Measurements from ENCODE around the gene DCDC2B. TPM values are rescaled to one million over a fixed set of nuclear protein-coding genes. Genes with fewer than 3 reads are reported as not detected.

DCDC2B gene
- total and polyA plus RNA-seq, 9 of the 15 experiments (the other 6 are each of a cell fraction or from before 2014, with no cell fraction given) = not detected

DNA sequence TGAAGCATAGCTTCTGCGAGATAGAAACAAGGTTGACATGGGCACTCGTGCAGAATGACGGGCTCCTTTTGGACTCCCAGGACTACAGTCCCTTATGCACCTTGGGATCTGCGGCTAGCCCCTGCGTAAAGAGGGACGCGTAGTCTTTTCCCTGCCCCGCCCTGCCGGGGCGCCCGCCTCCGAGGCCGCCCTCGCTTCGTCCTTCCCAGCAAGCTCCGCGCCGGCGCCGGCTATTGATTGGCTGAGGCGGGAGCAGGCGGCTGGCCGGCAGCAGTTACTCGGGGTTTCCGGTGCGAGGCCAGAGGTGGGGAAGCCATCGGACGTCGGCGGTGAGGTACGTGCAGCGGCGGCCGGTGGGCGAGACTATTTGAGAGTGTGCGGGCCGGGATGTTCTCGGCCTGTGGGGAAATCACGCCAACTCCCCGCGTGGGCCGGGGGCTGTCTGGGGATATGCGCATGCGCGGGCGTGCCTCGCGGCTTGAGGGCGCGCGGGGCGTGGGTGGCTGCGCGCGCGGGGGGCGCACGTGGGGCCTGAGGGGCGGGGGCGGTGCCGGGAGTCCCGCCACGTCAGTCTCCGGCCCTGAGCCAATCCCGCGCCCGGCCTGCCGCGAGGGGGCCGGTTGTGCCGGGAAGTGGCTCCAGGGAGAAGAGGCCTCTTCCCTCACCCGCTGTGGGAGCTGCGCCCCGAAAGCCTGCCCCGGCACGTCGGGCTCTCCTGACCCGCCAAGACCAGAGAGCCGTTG lies 29.3 kb upstream of the DCDC2B start, which contains the start of gene TXLNA (continued):
- TF ChIP-seq E2F3 (CRISPR knock-in tag; IDR thresholded peaks at IDR 0.05) (peak; percentile 70), ILK (tag; IDR thresholded peaks at IDR 0.05; ENCODE audit: borderline replicate concordance, low read depth) (no peak), JUND (IDR thresholded peaks at IDR 0.05; ENCODE audit: borderline replicate concordance, low read depth, low read length) (no peak; the same call in 1 of the 2 replicates), JUND (tag; IDR thresholded peaks at IDR 0.05; ENCODE audit: borderline replicate concordance, low read depth, low read length) (no peak; the same call in 2 of the 3 replicates), GABPB2 (CRISPR knock-in tag; conservative IDR thresholded peaks at IDR 0.05) (no peak)
- TF ChIP-seq, protein P1, sequence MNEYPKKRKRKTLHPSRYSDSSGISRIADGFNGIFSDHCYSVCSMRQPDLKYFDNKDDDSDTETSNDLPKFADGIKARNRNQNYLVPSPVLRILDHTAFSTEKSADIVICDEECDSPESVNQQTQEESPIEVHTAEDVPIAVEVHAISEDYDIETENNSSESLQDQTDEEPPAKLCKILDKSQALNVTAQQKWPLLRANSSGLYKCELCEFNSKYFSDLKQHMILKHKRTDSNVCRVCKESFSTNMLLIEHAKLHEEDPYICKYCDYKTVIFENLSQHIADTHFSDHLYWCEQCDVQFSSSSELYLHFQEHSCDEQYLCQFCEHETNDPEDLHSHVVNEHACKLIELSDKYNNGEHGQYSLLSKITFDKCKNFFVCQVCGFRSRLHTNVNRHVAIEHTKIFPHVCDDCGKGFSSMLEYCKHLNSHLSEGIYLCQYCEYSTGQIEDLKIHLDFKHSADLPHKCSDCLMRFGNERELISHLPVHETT (CRISPR knock-in tag; conservative IDR thresholded peaks at IDR 0.05 in 1 of 2, IDR thresholded peaks at IDR 0.05 in 1 of 2) = peak in 1 of 2 experiments; percentile 96; a peak in 2 of 4 replicates
- TF ChIP-seq, protein P2, sequence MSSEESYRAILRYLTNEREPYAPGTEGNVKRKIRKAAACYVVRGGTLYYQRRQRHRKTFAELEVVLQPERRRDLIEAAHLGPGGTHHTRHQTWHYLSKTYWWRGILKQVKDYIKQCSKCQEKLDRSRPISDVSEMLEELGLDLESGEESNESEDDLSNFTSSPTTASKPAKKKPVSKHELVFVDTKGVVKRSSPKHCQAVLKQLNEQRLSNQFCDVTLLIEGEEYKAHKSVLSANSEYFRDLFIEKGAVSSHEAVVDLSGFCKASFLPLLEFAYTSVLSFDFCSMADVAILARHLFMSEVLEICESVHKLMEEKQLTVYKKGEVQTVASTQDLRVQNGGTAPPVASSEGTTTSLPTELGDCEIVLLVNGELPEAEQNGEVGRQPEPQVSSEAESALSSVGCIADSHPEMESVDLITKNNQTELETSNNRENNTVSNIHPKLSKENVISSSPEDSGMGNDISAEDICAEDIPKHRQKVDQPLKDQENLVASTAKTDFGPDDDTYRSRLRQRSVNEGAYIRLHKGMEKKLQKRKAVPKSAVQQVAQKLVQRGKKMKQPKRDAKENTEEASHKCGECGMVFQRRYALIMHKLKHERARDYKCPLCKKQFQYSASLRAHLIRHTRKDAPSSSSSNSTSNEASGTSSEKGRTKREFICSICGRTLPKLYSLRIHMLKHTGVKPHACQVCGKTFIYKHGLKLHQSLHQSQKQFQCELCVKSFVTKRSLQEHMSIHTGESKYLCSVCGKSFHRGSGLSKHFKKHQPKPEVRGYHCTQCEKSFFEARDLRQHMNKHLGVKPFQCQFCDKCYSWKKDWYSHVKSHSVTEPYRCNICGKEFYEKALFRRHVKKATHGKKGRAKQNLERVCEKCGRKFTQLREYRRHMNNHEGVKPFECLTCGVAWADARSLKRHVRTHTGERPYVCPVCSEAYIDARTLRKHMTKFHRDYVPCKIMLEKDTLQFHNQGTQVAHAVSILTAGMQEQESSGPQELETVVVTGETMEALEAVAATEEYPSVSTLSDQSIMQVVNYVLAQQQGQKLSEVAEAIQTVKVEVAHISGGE (CRISPR knock-in tag; IDR thresholded peaks at IDR 0.05) = peak in 2 of 3 experiments; percentile 44 to 94; a peak in 3 of 6 replicates
- TF ChIP-seq, protein P3, sequence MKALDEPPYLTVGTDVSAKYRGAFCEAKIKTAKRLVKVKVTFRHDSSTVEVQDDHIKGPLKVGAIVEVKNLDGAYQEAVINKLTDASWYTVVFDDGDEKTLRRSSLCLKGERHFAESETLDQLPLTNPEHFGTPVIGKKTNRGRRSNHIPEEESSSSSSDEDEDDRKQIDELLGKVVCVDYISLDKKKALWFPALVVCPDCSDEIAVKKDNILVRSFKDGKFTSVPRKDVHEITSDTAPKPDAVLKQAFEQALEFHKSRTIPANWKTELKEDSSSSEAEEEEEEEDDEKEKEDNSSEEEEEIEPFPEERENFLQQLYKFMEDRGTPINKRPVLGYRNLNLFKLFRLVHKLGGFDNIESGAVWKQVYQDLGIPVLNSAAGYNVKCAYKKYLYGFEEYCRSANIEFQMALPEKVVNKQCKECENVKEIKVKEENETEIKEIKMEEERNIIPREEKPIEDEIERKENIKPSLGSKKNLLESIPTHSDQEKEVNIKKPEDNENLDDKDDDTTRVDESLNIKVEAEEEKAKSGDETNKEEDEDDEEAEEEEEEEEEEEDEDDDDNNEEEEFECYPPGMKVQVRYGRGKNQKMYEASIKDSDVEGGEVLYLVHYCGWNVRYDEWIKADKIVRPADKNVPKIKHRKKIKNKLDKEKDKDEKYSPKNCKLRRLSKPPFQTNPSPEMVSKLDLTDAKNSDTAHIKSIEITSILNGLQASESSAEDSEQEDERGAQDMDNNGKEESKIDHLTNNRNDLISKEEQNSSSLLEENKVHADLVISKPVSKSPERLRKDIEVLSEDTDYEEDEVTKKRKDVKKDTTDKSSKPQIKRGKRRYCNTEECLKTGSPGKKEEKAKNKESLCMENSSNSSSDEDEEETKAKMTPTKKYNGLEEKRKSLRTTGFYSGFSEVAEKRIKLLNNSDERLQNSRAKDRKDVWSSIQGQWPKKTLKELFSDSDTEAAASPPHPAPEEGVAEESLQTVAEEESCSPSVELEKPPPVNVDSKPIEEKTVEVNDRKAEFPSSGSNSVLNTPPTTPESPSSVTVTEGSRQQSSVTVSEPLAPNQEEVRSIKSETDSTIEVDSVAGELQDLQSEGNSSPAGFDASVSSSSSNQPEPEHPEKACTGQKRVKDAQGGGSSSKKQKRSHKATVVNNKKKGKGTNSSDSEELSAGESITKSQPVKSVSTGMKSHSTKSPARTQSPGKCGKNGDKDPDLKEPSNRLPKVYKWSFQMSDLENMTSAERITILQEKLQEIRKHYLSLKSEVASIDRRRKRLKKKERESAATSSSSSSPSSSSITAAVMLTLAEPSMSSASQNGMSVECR (CRISPR knock-in tag; IDR thresholded peaks at IDR 0.05) = peak; percentile 48; the same call in 1 of the 2 replicates
- TF ChIP-seq, protein P4, sequence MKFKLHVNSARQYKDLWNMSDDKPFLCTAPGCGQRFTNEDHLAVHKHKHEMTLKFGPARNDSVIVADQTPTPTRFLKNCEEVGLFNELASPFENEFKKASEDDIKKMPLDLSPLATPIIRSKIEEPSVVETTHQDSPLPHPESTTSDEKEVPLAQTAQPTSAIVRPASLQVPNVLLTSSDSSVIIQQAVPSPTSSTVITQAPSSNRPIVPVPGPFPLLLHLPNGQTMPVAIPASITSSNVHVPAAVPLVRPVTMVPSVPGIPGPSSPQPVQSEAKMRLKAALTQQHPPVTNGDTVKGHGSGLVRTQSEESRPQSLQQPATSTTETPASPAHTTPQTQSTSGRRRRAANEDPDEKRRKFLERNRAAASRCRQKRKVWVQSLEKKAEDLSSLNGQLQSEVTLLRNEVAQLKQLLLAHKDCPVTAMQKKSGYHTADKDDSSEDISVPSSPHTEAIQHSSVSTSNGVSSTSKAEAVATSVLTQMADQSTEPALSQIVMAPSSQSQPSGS (CRISPR knock-in tag; IDR thresholded peaks at IDR 0.05) = no peak

Data from K562 (cell line).